Measurements from ENCODE around the gene LYAR. TPM values are rescaled to one million over a fixed set of nuclear protein-coding genes. Genes with fewer than 3 reads are reported as not detected.
A peak's percentile ranks its signal among the peaks of the same experiment; 100 is the strongest.

The LYAR gene
- total and polyA plus RNA-seq, 2 donors from 2014 or later = 6.6 to 8.6 TPM

- Histone ChIP-seq H3K4me3 (ENCODE audit: low read length in 3 of 3) (no peak overlapping the region), H3K4me1 (ENCODE audit: control insufficient read depth in 2 of 3, insufficient read depth in 2 of 3, low read depth in 1 of 3, low read length in 3 of 3) (no peaks in the 10 kb centered on the region), H3K9me3 (ENCODE audit: control insufficient read depth in 2 of 3, insufficient read depth in 1 of 3, low read length in 3 of 3) (no peaks in the 10 kb centered on the region), H3K9ac (ENCODE audit: low read length in 3 of 3) (no peak overlapping the region), H3K36me3 (ENCODE audit: control insufficient read depth in 2 of 3, insufficient read depth in 3 of 3, low read length in 3 of 3) (no peaks in the 10 kb centered on the region), H3K27ac (ENCODE audit: low read depth in 2 of 2, low read length in 2 of 2) (no peak overlapping the region), H3K27me3 (ENCODE audit: control insufficient read depth, insufficient read depth, low read length) (no peaks in the 10 kb centered on the region)
- intact Hi-C loops (cut with DNase I) = no loop called here
- TF ChIP-seq, protein P1, sequence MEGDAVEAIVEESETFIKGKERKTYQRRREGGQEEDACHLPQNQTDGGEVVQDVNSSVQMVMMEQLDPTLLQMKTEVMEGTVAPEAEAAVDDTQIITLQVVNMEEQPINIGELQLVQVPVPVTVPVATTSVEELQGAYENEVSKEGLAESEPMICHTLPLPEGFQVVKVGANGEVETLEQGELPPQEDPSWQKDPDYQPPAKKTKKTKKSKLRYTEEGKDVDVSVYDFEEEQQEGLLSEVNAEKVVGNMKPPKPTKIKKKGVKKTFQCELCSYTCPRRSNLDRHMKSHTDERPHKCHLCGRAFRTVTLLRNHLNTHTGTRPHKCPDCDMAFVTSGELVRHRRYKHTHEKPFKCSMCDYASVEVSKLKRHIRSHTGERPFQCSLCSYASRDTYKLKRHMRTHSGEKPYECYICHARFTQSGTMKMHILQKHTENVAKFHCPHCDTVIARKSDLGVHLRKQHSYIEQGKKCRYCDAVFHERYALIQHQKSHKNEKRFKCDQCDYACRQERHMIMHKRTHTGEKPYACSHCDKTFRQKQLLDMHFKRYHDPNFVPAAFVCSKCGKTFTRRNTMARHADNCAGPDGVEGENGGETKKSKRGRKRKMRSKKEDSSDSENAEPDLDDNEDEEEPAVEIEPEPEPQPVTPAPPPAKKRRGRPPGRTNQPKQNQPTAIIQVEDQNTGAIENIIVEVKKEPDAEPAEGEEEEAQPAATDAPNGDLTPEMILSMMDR (IDR thresholded peaks at IDR 0.05; ENCODE audit: borderline replicate concordance, extremely low read depth, insufficient read depth) = no peak
- DNase-seq (peak; percentile 4 to 77 (median 35)), FAIRE-seq (no peak)
These were observed 37.7 kb upstream of the LYAR start for GRCh38 chr4:4327652-4328121.

- Histone ChIP-seq H3K4me1 (ENCODE audit: control insufficient read depth in 2 of 3, insufficient read depth in 2 of 3, low read depth in 1 of 3, low read length in 3 of 3) (no peaks in the 10 kb centered on the region), H3K9me3 (ENCODE audit: control insufficient read depth in 2 of 3, insufficient read depth in 1 of 3, low read length in 3 of 3) (no peaks in the 10 kb centered on the region), H3K27ac (ENCODE audit: low read depth in 2 of 2, low read length in 2 of 2) (no peak overlapping the region), H3K9ac (ENCODE audit: low read length in 3 of 3) (no peak overlapping the region), H3K4me3 (ENCODE audit: low read length in 3 of 3) (no peak overlapping the region), H3K27me3 (ENCODE audit: control insufficient read depth, insufficient read depth, low read length) (no peaks in the 10 kb centered on the region), H3K36me3 (ENCODE audit: control insufficient read depth in 2 of 3, insufficient read depth in 3 of 3, low read length in 3 of 3) (peaks cover 0 to 5% (median 3%) of the 10 kb centered on the region in 3 donors)
- FAIRE-seq (no peak), DNase-seq (peak in 1 of 5 donors; percentile 5)
- TF ChIP-seq, protein P1 (IDR thresholded peaks at IDR 0.05; ENCODE audit: borderline replicate concordance, extremely low read depth, insufficient read depth) = no peak
- intact Hi-C loops (cut with DNase I) = no loop called here
These were observed 36.2 kb upstream of the LYAR start for GRCh38 chr4:4326166-4326565.

GRCh38 chr4:4325321-4325720, 35.4 kb upstream of the LYAR start:
- Histone ChIP-seq H3K27me3 (ENCODE audit: control insufficient read depth, insufficient read depth, low read length) (no peaks in the 10 kb centered on the region), H3K4me3 (ENCODE audit: low read length in 3 of 3) (no peak overlapping the region), H3K4me1 (ENCODE audit: control insufficient read depth in 2 of 3, insufficient read depth in 2 of 3, low read depth in 1 of 3, low read length in 3 of 3) (no peaks in the 10 kb centered on the region), H3K27ac (ENCODE audit: low read depth in 2 of 2, low read length in 2 of 2) (no peak overlapping the region), H3K9me3 (ENCODE audit: control insufficient read depth in 2 of 3, insufficient read depth in 1 of 3, low read length in 3 of 3) (no peaks in the 10 kb centered on the region), H3K36me3 (ENCODE audit: control insufficient read depth in 2 of 3, insufficient read depth in 3 of 3, low read length in 3 of 3) (peaks cover 0 to 8% (median 8%) of the 10 kb centered on the region in 3 donors), H3K9ac (ENCODE audit: low read length in 3 of 3) (no peak overlapping the region)
- TF ChIP-seq, protein P1 (IDR thresholded peaks at IDR 0.05; ENCODE audit: borderline replicate concordance, extremely low read depth, insufficient read depth) = no peak
- DNase-seq (peak in 1 of 5 donors; percentile 9), FAIRE-seq (no peak)
- intact Hi-C loops (cut with DNase I) = no loop called here

Measured in kidney (tissue), 14 donors.